Nephron (organoid): Measurements from ENCODE around the gene SOX18.
"Not testable (repeated sequence)": the region's sequence is repeated elsewhere in the genome, so short reads cannot be mapped to it uniquely, and the experiment has no call there.

Source experiments
- H3K27ac Mint-ChIP-seq, 3 experiments: 2 replicates each; pipeline ENCODE4 v1.8.0; 2020; ENCODE audit warnings: mixed read lengths in 3 of 3, mild to moderate bottlenecking in 2 of 3, moderate library complexity in 1 of 3
- H3K27me3 Mint-ChIP-seq: 2 replicates; pipeline ENCODE4 v1.8.0; 2021; ENCODE audit warnings: low read depth, mild to moderate bottlenecking, moderate library complexity, mixed read lengths
- H3K36me3 Mint-ChIP-seq: 2 replicates; pipeline ENCODE4 v1.8.0; 2020; ENCODE audit warnings: low read depth, mixed read lengths
- H3K4me1 Mint-ChIP-seq: 2 replicates; pipeline ENCODE4 v1.8.0; 2020; ENCODE audit warnings: mixed read lengths
- H3K4me3 Mint-ChIP-seq, 3 experiments: 2 replicates each; pipeline ENCODE4 v1.8.0; 2020; ENCODE audit warnings: mild to moderate bottlenecking in 3 of 3, mixed read lengths in 3 of 3, moderate library complexity in 2 of 3
- H3K9me3 Mint-ChIP-seq: 2 replicates; pipeline ENCODE4 v1.8.0; 2020; ENCODE audit warnings: mixed read lengths
- CTCF ChIP-seq, 3 experiments: fragments of 200-600 bp; sonication (generic); IDR thresholded peaks; one replicate each; pipeline ENCODE4 v1.5.0; 2021; ENCODE audit warnings: antibody characterized with exemption in 3 of 3; ENCODE audit not compliant: unreplicated experiment in 3 of 3

SOX18 gene

GRCh38 chr20:64093013-64093503 is 43.6 kb upstream of the SOX18 start:
- no peak for TF ChIP-seq CTCF (IDR thresholded peaks at IDR 0.05; ENCODE audit: unreplicated experiment in 3 of 3)
- Mint-ChIP-seq H3K4me1 (no peaks in the 10 kb centered on the region), H3K27ac (no peak overlapping the region), H3K4me3 (no peak overlapping the region), H3K27me3 (peaks cover 34% of the 10 kb centered on the region), H3K9me3 (peaks cover 11% of the 10 kb centered on the region), H3K36me3 (peaks cover 5% of the 10 kb centered on the region)

- H3K9me3 Mint-ChIP-seq, result peaks cover 13% of the 10 kb centered on the region
Measured at GRCh38 chr20:64092258-64093012, 43.0 kb upstream of the SOX18 start.

GRCh38 chr20:64091770-64092169 is 42.3 kb upstream of the SOX18 start:
- Mint-ChIP-seq H3K27me3 (peaks cover 39% of the 10 kb centered on the region), H3K36me3 (peaks cover 2% of the 10 kb centered on the region), H3K4me1 (no peaks in the 10 kb centered on the region), H3K27ac (no peak overlapping the region), H3K4me3 (no peak overlapping the region), H3K9me3 (peaks cover 11% of the 10 kb centered on the region)
- TF ChIP-seq CTCF (IDR thresholded peaks at IDR 0.05; ENCODE audit: unreplicated experiment in 3 of 3), result no peak

More at GRCh38 chr20:64092258-64093012, 43.0 kb upstream of the SOX18 start:
- Mint-ChIP-seq H3K36me3 (peaks cover 5% of the 10 kb centered on the region), H3K4me3 (peak overlapping the region in 1 of 3 experiments; percentile 28), H3K27ac (no peak overlapping the region), H3K4me1 (no peaks in the 10 kb centered on the region), H3K27me3 (peaks cover 40% of the 10 kb centered on the region)
- TF ChIP-seq CTCF (IDR thresholded peaks at IDR 0.05; ENCODE audit: unreplicated experiment in 3 of 3), result no peak

GRCh38 chr20:64091340-64091739 is 41.9 kb upstream of the SOX18 start:
- H3K36me3 Mint-ChIP-seq, result no peaks in the 10 kb centered on the region
- H3K27ac Mint-ChIP-seq, result no peak overlapping the region
- H3K4me3 Mint-ChIP-seq, result no peak overlapping the region
- H3K9me3 Mint-ChIP-seq, result peaks cover 10% of the 10 kb centered on the region
- H3K4me1 Mint-ChIP-seq, result no peaks in the 10 kb centered on the region
- H3K27me3 Mint-ChIP-seq, result peaks cover 41% of the 10 kb centered on the region
- no peak for TF ChIP-seq CTCF (IDR thresholded peaks at IDR 0.05; ENCODE audit: unreplicated experiment in 3 of 3)

- TF ChIP-seq CTCF (IDR thresholded peaks at IDR 0.05; ENCODE audit: unreplicated experiment in 3 of 3), result no peak
- peaks cover 53% of the 10 kb centered on the region for H3K27me3 Mint-ChIP-seq
- peaks cover 4% of the 10 kb centered on the region for H3K4me1 Mint-ChIP-seq
- no peak overlapping the region for H3K4me3 Mint-ChIP-seq
- H3K9me3 Mint-ChIP-seq, result peaks cover 10% of the 10 kb centered on the region
- H3K27ac Mint-ChIP-seq, result no peak overlapping the region
- no peaks in the 10 kb centered on the region for H3K36me3 Mint-ChIP-seq
Measured at GRCh38 chr20:64090165-64090564, 40.7 kb upstream of the SOX18 start.

- H3K27ac Mint-ChIP-seq, H3K9me3 Mint-ChIP-seq, H3K36me3 Mint-ChIP-seq, H3K4me1 Mint-ChIP-seq, H3K4me3 Mint-ChIP-seq: not testable (repeated sequence)
- peaks cover 64% of the 10 kb centered on the region for H3K27me3 Mint-ChIP-seq
Measured at GRCh38 chr20:64088586-64088985, 39.1 kb upstream of the SOX18 start.

- H3K27me3 Mint-ChIP-seq, result peaks cover 71% of the 10 kb centered on the region
- H3K4me3 Mint-ChIP-seq, H3K27ac Mint-ChIP-seq, H3K36me3 Mint-ChIP-seq, H3K9me3 Mint-ChIP-seq, H3K4me1 Mint-ChIP-seq: not testable (repeated sequence)
Measured at GRCh38 chr20:64087226-64087825, 37.9 kb upstream of the SOX18 start.
